Mesothelial cell of epicardium (in vitro differentiated cells): ENCODE data around the gene AHCYL2. TPM values are rescaled to one million over a fixed set of nuclear protein-coding genes. Genes with fewer than 3 reads are reported as not detected.

Experiments used
- DNase-seq, 2 experiments: peaks; one replicate each; pipeline ENCODE4 v3.0.0; 2021; ENCODE audit warnings: low spot score in 2 of 2; ENCODE audit not compliant: unreplicated experiment in 2 of 2
- H3K27ac Mint-ChIP-seq: 2 replicates; pipeline ENCODE4 v1.8.0; 2021; ENCODE audit warnings: mixed read lengths
- H3K27me3 Mint-ChIP-seq: 2 replicates; pipeline ENCODE4 v1.8.0; 2021; ENCODE audit warnings: low read depth, mixed read lengths
- H3K36me3 Mint-ChIP-seq: 2 replicates; pipeline ENCODE4 v1.8.0; 2021; ENCODE audit warnings: mixed read lengths
- H3K4me1 Mint-ChIP-seq: 2 replicates; pipeline ENCODE4 v1.8.0; 2021; ENCODE audit warnings: mixed read lengths
- H3K4me3 Mint-ChIP-seq: 2 replicates; pipeline ENCODE4 v1.8.0; 2021; ENCODE audit warnings: mild to moderate bottlenecking, moderate library complexity, mixed read lengths
- H3K9me3 Mint-ChIP-seq: 2 replicates; pipeline ENCODE4 v1.8.0; 2021; ENCODE audit warnings: mixed read lengths
- total RNA-seq: library from RNA; stranded (reverse); gene quantifications from 3 replicates; pipeline ENCODE4 v1.2.1, GENCODE V29; 2021
- TF ChIP-seq, protein P1 (sequence below): fragments of 200-600 bp; sonication (generic); IDR thresholded peaks from one replicate; pipeline ENCODE4 v1.5.0; 2021; ENCODE audit warnings: antibody characterized with exemption; ENCODE audit not compliant: unreplicated experiment

The AHCYL2 gene
- total RNA-seq, 1 donor from 2014 or later: 22.8 TPM

DNA sequence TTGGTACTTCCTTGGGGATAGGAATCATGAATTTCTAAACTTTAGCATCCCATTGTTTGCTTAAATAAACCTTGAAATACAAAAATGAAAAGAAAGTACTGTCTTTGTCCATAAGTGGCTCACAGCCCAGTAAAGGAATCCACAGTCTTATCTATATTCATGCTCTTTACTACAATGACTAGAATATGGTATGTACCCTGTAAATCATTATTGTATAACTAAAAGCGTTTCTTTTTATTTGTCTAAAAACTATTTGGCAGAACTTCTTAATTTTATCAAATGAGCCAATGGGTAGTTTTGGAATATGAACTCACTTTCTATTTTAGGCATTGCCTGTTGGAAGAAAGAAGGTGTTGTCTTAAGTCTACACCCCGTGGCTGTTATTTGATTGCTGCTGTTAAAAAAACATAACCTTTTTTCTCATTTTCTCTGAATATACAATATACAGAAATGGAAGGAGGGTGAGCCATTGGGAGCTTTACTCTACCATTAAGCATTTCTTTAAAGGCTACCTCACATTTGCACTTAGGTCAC, 197.0 kb downstream of the AHCYL2 start:
- TF ChIP-seq, protein P1, sequence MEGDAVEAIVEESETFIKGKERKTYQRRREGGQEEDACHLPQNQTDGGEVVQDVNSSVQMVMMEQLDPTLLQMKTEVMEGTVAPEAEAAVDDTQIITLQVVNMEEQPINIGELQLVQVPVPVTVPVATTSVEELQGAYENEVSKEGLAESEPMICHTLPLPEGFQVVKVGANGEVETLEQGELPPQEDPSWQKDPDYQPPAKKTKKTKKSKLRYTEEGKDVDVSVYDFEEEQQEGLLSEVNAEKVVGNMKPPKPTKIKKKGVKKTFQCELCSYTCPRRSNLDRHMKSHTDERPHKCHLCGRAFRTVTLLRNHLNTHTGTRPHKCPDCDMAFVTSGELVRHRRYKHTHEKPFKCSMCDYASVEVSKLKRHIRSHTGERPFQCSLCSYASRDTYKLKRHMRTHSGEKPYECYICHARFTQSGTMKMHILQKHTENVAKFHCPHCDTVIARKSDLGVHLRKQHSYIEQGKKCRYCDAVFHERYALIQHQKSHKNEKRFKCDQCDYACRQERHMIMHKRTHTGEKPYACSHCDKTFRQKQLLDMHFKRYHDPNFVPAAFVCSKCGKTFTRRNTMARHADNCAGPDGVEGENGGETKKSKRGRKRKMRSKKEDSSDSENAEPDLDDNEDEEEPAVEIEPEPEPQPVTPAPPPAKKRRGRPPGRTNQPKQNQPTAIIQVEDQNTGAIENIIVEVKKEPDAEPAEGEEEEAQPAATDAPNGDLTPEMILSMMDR: no peak
- H3K27me3 Mint-ChIP-seq: peaks cover 2% of the 10 kb centered on the region
- no peak overlapping the region for H3K4me3 Mint-ChIP-seq
- no peaks in the 10 kb centered on the region for H3K9me3 Mint-ChIP-seq
- peaks cover 15% of the 10 kb centered on the region for H3K4me1 Mint-ChIP-seq
- peaks cover 26% of the 10 kb centered on the region for H3K36me3 Mint-ChIP-seq
- no peak overlapping the region for H3K27ac Mint-ChIP-seq
- DNase-seq: no peak

DNA sequence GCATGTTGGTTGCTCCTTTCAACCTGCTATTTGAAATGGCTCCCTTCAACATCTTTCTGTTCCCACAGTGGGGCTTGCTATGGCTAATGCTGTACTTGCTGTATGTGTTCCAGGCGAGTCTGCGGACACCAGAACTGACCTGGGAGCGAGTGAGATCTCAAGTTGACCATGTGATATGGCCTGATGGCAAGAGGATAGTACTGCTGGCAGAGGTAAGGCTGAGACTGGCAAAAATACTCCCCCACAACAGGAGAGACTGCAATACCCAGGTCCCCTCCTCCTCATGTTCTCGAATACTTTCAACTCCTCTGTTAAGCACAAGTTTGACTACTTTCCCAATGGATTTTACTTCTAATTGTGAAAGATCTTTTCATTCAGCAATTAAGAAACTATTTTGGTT, 197.9 kb downstream of the AHCYL2 start:
- no peak overlapping the region for H3K27ac Mint-ChIP-seq
- no peaks in the 10 kb centered on the region for H3K9me3 Mint-ChIP-seq
- peaks cover 34% of the 10 kb centered on the region for H3K36me3 Mint-ChIP-seq
- DNase-seq: no peak
- TF ChIP-seq, protein P1: no peak
- H3K4me1 Mint-ChIP-seq: peaks cover 15% of the 10 kb centered on the region
- no peak overlapping the region for H3K4me3 Mint-ChIP-seq
- H3K27me3 Mint-ChIP-seq: peaks cover 2% of the 10 kb centered on the region

DNA sequence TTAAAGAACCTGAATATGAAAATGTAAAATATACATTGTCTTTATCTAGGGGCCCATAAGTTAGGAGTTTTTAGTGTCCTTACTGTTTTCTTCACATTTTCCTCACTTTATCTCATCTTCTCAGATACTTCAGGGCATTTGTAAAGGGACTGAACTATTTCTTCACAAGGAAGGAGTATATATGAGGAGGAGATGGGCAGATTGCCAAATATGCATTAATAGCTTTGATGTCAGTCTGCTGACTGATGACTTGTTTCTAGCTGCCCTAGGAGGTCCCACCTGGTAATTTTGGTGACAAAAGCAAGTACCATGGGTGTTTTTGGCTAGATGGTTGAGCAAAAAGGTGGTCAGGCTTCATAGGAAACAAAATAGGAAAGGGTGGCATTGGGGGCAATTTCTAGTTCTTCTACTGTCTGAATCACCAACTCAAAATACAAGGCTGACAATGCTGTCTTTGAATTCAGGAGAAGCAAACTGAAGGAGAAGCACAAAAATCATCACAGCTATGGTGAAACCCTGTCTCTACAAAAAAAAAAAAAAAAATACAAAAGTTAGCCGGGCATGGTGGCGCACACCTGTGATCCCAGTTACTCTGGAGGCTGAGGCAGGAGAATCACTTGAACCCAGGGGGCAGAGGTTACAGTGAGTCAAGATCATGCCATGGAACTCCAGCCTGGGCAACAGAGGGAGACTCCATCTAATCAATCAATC, 199.0 kb downstream of the AHCYL2 start:
- no peak overlapping the region for H3K4me3 Mint-ChIP-seq

DNA sequence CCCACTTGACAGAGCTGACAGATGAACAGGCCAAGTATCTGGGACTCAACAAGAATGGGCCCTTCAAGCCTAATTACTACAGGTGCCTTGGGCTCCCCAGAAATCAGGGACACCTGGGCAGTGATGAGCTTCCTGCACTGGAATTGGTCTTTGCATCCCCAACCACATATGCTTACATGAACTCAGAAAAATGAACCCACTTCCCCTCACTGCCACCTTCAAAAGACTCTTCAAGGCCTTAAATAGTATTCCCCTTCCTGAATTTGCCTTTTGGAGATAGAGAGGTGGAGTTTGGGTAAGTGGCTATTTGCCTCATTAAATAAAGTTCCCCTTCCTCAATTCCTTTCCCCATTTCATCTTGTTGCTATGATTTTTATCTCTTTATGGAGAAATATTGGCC, 201.7 kb downstream of the AHCYL2 start:
- Mint-ChIP-seq H3K27ac (no peak overlapping the region), H3K4me1 (peaks cover 15% of the 10 kb centered on the region), H3K36me3 (peaks cover 39% of the 10 kb centered on the region), H3K9me3 (no peaks in the 10 kb centered on the region), H3K4me3 (no peak overlapping the region), H3K27me3 (peaks cover 4% of the 10 kb centered on the region)
- TF ChIP-seq, protein P1: no peak
- no peak for DNase-seq

More for the DNA sequence above, 199.0 kb downstream of the AHCYL2 start:
- Mint-ChIP-seq H3K27ac (no peak overlapping the region), H3K9me3 (no peaks in the 10 kb centered on the region), H3K4me1 (peaks cover 15% of the 10 kb centered on the region), H3K27me3 (peaks cover 2% of the 10 kb centered on the region), H3K36me3 (peaks cover 36% of the 10 kb centered on the region)
- TF ChIP-seq, protein P1: no peak
- DNase-seq: no peak

DNA sequence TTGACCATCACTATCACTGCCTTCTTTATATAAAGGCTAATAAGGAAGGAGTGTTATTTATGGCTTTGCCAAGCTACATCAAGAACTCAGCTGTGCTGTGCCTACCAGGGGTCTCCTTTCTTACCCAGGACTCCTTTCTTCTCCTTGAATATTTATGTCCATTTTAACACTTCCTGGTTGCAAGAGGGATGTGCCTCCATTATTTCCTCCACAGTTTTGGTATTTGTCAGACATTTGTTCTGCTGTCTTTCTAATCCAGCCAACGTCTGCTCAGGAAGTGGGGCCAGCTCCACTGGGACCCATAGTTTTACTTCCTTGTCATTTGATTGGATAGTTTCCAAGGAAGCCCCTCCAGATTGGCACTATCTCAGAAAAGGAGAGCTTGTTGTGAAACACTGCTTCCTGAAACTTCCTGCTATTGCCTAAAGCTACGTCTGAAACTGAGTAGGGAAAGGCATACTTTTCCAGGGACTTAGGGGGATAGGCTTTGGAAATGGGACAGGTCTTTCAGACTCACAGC, 202.8 kb downstream of the AHCYL2 start:
- TF ChIP-seq, protein P1: no peak
- H3K36me3 Mint-ChIP-seq: peaks cover 38% of the 10 kb centered on the region
- H3K4me1 Mint-ChIP-seq: peaks cover 14% of the 10 kb centered on the region
- H3K27ac Mint-ChIP-seq: no peak overlapping the region
- no peak overlapping the region for H3K4me3 Mint-ChIP-seq
- H3K27me3 Mint-ChIP-seq: peaks cover 11% of the 10 kb centered on the region
- no peaks in the 10 kb centered on the region for H3K9me3 Mint-ChIP-seq
- no peak for DNase-seq
